Measurements from ENCODE around the gene NDUFAF5. TPM values are rescaled to one million over a fixed set of nuclear protein-coding genes. Genes with fewer than 3 reads are reported as not detected.

NDUFAF5 gene
- total and polyA plus RNA-seq, 2 of the 8 experiments (the other 6 are each of a cell fraction or from before 2014, with no cell fraction given), result 11.8 to 32.3 TPM

GRCh38 chr20:13858871-13859270, 74.0 kb downstream of the NDUFAF5 start:
- no peak overlapping the region for H3K18ac ChIP-seq (ENCODE audit: extremely low read depth, low read length)
- H2BK20ac ChIP-seq (ENCODE audit: low read length), result no peak overlapping the region
- no peak overlapping the region for H3K56ac ChIP-seq (replicated peaks; ENCODE audit: insufficient read length, low read depth, low read length)
- H3K4me1 ChIP-seq (replicated peaks in 1 of 4; ENCODE audit: control insufficient read depth in 3 of 4, insufficient read depth in 4 of 4, low read length in 3 of 4), result no peaks in the 10 kb centered on the region
- no peak overlapping the region for H3K23ac ChIP-seq (ENCODE audit: insufficient read length)
- H2AK5ac ChIP-seq (ENCODE audit: low read depth, low read length), result no peak overlapping the region
- no peaks in the 10 kb centered on the region for H3K79me1 ChIP-seq (ENCODE audit: low read depth, low read length)
- no peaks in the 10 kb centered on the region for H4K20me1 ChIP-seq (replicated peaks in 1 of 2; ENCODE audit: control insufficient read depth in 1 of 2, insufficient read depth in 2 of 2, low read length in 2 of 2)
- H3K14ac ChIP-seq (ENCODE audit: insufficient read length), result no peak overlapping the region
- H4K8ac ChIP-seq (ENCODE audit: extremely low read depth, insufficient read depth, low read length), result no peak overlapping the region
- H2AFZ ChIP-seq (ENCODE audit: low read length), result no peak overlapping the region
- H3K79me2 ChIP-seq (ENCODE audit: control insufficient read depth in 1 of 2, insufficient read depth in 2 of 2, low read length in 2 of 2), result no peaks in the 10 kb centered on the region
- no peak overlapping the region for H4K91ac ChIP-seq (replicated peaks; ENCODE audit: insufficient read length, low read length)
- no peak overlapping the region for H2BK12ac ChIP-seq (ENCODE audit: low read depth, low read length)
- ChIA-PET POLR2A (ENCODE audit: partially characterized antibody) (no interaction called here), CTCF (ENCODE audit: partially characterized antibody) (interaction anchor here (1.5 kb wide), 1 partner anchor 94 kb away, joined by 3 read pairs; no protein-coding TSS in a partner anchor)
- no peak overlapping the region for H3K4me3 ChIP-seq (ENCODE audit: extremely low read depth in 1 of 4, insufficient read depth in 2 of 4, low read depth in 3 of 4, low read length in 4 of 4)
- no peak for DNase-seq (ENCODE audit: low read depth in 1 of 2, low spot score in 2 of 2)
- no peaks in the 10 kb centered on the region for H3K27me3 ChIP-seq (replicated peaks in 1 of 4; ENCODE audit: control insufficient read depth in 3 of 4, extremely low read depth in 1 of 4, insufficient read depth in 3 of 4, low read length in 3 of 4)
- no peaks in the 10 kb centered on the region for H3K36me3 ChIP-seq (ENCODE audit: control insufficient read depth in 2 of 4, insufficient read depth in 4 of 4, low read length in 3 of 4)
- no peak for FAIRE-seq
- no peak overlapping the region for H3K9ac ChIP-seq (replicated peaks in 1 of 4; ENCODE audit: extremely low read depth in 1 of 4, low read depth in 3 of 4, low read length in 3 of 4)
- H2BK5ac ChIP-seq (ENCODE audit: low read depth, low read length), result no peak overlapping the region
- no peaks in the 10 kb centered on the region for H3K9me3 ChIP-seq (ENCODE audit: insufficient read depth in 2 of 2, low read depth in 1 of 2, low read length in 1 of 2)
- H3K4ac ChIP-seq (replicated peaks; ENCODE audit: insufficient read length, low read depth, low read length), result no peak overlapping the region
- no peak overlapping the region for H2BK120ac ChIP-seq (replicated peaks; ENCODE audit: low read depth, low read length)
- no peak overlapping the region for H3K27ac ChIP-seq (ENCODE audit: low read depth, low read length)
- H2BK15ac ChIP-seq (ENCODE audit: low read length), result no peak overlapping the region
- H3K4me2 ChIP-seq (ENCODE audit: insufficient read depth in 1 of 2, low read depth in 2 of 2, low read length in 2 of 2), result no peak overlapping the region
- H4K5ac ChIP-seq (ENCODE audit: insufficient read length, low read depth, low read length), result no peak overlapping the region
- H3K23me2 ChIP-seq (ENCODE audit: low read depth, low read length), result no peaks in the 10 kb centered on the region
- no peak for TF ChIP-seq RFX5 (IDR thresholded peaks at IDR 0.05; ENCODE audit: borderline replicate concordance, low read depth, low read length)
- no peak for TF ChIP-seq CBX5 (IDR thresholded peaks at IDR 0.05; ENCODE audit: low read depth, low read length)
- no peak for TF ChIP-seq BRCA1 (IDR thresholded peaks at IDR 0.05; ENCODE audit: low read depth, low read length)
- no peak for TF ChIP-seq EP300 (IDR thresholded peaks at IDR 0.05; ENCODE audit: borderline replicate concordance in 1 of 2, low read depth in 2 of 2, low read length in 2 of 2)
- no peak for TF ChIP-seq SIX5 (IDR thresholded peaks at IDR 0.05; ENCODE audit: low read depth, low read length)
- TF ChIP-seq JUND (IDR thresholded peaks at IDR 0.05; ENCODE audit: low read length), result no peak
- TF ChIP-seq SIN3A (conservative IDR thresholded peaks at IDR 0.05 in 1 of 2, IDR thresholded peaks at IDR 0.05 in 1 of 2; ENCODE audit: low read depth in 1 of 2, low read length in 2 of 2), result no peak
- no peak for TF ChIP-seq SP2 (IDR thresholded peaks at IDR 0.05; ENCODE audit: low read length)
- no peak for TF ChIP-seq CHD2 (IDR thresholded peaks at IDR 0.05; ENCODE audit: low read length)
- no peak for TF ChIP-seq CEBPB (IDR thresholded peaks at IDR 0.05; ENCODE audit: low read depth, low read length)
- TF ChIP-seq BCL11A (IDR thresholded peaks at IDR 0.05; ENCODE audit: low read depth in 2 of 2, low read length in 2 of 2), result no peak
- TF ChIP-seq EGR1 (IDR thresholded peaks at IDR 0.05; ENCODE audit: borderline replicate concordance, low read depth, low read length), result no peak
- TF ChIP-seq TAF7 (optimal IDR thresholded peaks at IDR 0.05; ENCODE audit: borderline replicate concordance, low read depth, low read length), result no peak
- no peak for TF ChIP-seq KDM5A (IDR thresholded peaks at IDR 0.05; ENCODE audit: low read length)
- no peak for TF ChIP-seq ATF2 (IDR thresholded peaks at IDR 0.05; ENCODE audit: low read length)
